Activated naive CD4-positive, alpha-beta T cell treated with anti-CD3 and anti-CD28 coated beads, Interleukin-2, amount 50 U/mL, for 16 hours (primary cell): ENCODE results near the gene C1QB.

ENCODE experiments used
- DNase-seq: peaks from one replicate; pipeline ENCODE4 v3.0.0-alpha.2; 2020

Gene C1QB

DNA sequence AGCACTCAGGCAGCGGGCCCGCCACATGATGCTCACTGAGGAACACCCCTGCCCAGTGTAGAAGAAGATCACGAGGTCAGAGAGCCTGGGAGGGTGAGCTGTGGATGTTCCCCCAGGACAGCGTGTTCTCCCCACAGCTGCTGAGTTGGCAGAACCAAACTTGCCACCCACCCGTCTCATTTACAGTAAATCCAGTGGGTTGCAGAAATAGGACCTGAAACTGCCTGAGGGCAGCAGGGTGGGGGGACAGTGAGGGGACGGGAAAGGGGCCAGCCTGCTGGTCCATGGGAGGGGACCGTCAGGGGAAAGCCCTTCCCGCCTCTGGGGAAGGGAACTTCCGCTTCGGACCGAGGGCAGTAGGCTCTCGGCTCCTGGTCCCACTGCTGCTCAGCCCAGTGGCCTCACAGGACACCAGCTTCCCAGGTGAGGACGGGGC lies at the start of gene C1QB:
TSS of gene C1QB (plus strand) at position 356 of the 436 bp plus-strand sequence. CDS start 6,227 bp downstream, outside the sequence.
- no peak for DNase-seq

DNA sequence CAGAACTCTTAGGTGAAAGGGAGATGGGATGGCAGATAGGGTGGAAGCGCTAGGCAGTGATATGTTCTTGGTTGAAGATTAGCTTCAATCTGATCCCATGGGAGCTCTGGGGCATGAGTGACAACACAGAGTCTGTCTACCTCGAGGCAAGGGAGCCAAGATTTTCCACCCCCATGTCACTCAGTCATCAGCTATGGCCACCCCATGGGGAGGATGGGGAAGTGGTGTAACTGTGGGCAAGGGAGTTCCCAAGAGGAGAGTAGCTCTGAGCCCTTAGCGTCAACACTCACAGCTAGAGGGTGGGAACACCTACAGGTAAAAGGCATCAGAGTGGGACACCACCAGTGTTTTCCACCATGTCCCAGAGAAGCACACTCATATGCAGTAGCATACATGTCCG lies 46.9 kb upstream of the C1QB start:
- DNase-seq = no peak

- no peak for DNase-seq
These were observed 45.9 kb upstream of the C1QB start for GRCh38 chr1:22607154-22607553.

GRCh38 chr1:22608361-22608760 lies 44.7 kb upstream of the C1QB start:
- no peak for DNase-seq

GRCh38 chr1:22609291-22609690 lies 43.7 kb upstream of the C1QB start:
- no peak for DNase-seq

GRCh38 chr1:22611530-22611947 lies 41.5 kb upstream of the C1QB start:
- DNase-seq = no peak

DNA sequence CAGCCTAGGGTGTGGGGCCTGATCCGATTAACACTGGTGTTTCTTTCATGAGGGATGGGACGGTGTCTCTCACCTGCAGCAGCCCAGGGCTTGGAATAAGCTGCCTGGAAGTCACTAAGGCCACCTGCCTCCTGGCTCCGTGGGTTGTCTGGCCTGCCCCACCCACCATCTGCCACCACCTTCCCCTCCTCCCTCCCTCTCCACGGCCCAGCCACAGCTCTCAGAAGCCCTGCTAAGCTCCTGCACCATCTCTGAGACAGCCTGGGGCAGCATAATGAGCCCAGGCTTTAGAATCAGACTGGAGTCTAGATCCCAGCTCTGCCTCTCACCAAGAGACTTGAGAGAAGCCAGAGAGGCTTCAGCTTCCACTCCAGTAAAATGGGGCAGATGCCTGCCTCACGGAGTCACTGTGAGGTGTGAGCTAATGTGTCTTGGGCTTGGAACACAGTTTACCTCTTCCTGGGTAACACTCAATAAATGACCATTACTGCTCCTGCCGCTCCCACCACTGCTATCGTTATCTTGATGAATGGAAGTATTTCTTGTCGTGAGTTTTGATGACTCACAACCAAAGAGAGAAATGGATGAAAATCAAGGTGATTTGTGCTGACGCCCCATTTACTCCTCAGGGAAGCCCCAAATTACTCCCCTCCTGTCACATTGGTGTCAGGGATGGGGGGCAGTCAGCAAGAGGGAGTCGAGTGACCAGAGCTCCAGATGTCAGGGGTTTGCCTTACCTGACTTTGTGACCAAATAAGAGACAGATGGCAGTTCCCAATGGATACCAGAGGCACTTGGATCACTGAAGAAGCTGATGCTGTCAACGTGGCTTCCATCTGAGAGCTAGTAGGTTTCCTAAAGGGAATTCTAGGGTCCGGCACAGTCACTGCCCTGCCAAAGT lies 40.1 kb upstream of the C1QB start:
- DNase-seq = no peak

- no peak for DNase-seq
These were observed 39.5 kb upstream of the C1QB start for GRCh38 chr1:22613572-22613918.

GRCh38 chr1:22613951-22614350 lies 39.1 kb upstream of the C1QB start:
- DNase-seq = no peak

GRCh38 chr1:22615886-22616285 lies 37.1 kb upstream of the C1QB start:
- no peak for DNase-seq

GRCh38 chr1:22616571-22616970 lies 36.5 kb upstream of the C1QB start:
- no peak for DNase-seq

- DNase-seq = no peak
These were observed 35.0 kb upstream of the C1QB start for GRCh38 chr1:22618056-22618455.

GRCh38 chr1:22619252-22619651 lies 33.8 kb upstream of the C1QB start:
- DNase-seq = no peak

GRCh38 chr1:22619798-22620197 lies 33.2 kb upstream of the C1QB start:
- DNase-seq = no peak

- DNase-seq = no peak
These were observed 31.3 kb upstream of the C1QB start for GRCh38 chr1:22621761-22622160.

GRCh38 chr1:22625262-22625925 lies 27.6 kb upstream of the C1QB start:
- no peak for DNase-seq

GRCh38 chr1:22626237-22627157 lies 26.5 kb upstream of the C1QB start:
- DNase-seq = no peak

DNA sequence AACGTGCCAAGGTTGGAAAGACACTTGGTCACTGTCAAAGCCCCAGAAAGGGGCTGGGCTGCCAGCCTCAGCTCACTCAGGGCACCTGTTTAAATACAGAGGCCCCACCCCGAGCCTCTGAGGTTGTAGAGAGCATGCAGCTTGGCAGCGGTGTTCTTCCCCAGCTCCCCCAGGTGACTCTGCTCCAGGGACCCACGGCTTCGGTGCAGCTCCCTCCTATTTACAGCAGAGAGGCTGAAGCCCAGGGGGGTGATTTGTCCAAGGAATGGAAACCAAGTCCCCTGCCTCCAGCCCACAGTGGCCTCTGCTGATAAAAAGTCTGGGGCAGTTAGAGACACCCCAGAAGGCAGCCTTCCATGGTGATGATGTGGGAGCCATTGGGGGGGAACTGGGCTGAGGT lies 25.7 kb upstream of the C1QB start:
- no peak for DNase-seq

DNA sequence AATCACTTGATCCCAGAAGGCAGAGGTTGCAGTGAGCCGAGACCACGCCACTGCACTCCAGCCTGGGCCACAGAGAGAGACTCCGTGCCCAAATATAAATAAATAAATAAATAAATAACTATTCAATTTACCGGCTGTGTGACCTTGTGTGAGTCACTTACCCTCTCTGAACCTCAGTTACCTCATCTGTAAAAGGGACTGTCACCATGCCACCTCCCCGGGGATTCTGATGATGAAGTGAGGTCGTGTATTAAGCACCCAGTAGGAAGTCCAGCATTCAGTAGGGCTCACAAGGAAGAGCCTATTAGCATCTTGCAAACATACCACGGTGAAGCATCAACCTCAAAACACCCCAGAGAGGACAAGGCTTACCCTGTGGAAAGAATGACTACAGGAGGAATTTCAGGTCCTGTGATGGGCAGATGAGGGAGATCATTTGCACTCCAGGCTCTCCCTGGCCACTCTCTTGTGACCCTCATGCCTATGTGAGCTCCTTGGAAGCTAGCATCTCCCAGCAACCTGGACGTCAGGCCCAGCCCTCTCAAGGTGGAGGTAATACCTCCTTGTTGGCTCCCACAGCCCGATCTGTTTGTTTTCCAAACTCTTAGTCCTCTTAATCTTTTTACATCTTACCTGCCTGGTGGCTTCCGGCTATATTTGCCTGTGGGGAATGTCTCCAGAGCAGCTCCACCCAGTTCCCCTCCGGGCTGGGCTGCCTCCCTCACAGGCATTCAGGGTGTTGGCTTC lies 24.2 kb upstream of the C1QB start:
- DNase-seq = no peak

- no peak for DNase-seq
These were observed 23.1 kb upstream of the C1QB start for GRCh38 chr1:22629886-22630285.

- no peak for DNase-seq
These were observed 19.2 kb upstream of the C1QB start for GRCh38 chr1:22633697-22634463.

DNA sequence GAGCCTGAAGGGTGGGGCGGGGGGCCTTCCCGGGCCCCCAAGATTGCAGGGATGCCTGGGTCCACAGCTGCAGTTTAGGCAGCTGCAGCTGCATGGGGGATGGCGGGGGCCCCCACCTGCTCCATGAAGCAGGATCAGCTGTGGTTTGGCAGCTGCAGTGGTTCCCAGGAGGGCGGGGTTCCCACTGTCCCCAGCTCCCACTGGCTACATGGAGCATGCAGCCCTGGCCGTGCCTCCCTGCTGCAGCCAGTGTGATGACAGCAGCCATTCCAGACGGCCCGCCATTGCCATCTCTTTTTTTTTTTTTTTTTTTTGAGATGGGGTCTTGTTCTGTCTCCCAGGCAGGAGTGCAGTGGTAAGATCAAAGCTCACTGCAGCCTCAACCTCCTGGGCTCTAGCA lies 17.6 kb upstream of the C1QB start:
- DNase-seq = no peak
